ENCODE results near the gene CREB5. TPM values are rescaled to one million over a fixed set of nuclear protein-coding genes. Genes with fewer than 3 reads are reported as not detected.

The CREB5 gene
- total RNA-seq, 1 experiment from 2014 or later, result 2.1 TPM

DNA sequence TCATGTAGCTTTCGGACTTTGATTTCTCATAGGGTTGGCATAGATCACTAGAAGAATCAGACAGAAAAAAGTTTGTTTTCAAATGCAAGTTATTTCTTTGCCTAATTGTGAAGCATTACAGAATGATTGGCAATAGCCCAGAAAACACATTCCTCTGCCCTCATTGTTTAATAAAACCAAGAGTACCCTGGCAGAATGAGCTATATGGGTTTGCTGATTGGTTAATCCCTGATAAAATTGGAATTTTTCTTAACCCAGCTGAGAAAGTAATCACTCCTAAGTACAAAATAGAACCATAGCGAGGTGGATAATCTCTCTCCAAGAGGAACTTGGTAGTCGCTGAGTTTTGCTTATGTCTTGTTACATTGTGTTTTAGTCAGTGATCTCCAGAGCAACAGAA, 30.9 kb upstream of the CREB5 start:
- DNase-seq, result no peak
- TF ChIP-seq, protein P1, sequence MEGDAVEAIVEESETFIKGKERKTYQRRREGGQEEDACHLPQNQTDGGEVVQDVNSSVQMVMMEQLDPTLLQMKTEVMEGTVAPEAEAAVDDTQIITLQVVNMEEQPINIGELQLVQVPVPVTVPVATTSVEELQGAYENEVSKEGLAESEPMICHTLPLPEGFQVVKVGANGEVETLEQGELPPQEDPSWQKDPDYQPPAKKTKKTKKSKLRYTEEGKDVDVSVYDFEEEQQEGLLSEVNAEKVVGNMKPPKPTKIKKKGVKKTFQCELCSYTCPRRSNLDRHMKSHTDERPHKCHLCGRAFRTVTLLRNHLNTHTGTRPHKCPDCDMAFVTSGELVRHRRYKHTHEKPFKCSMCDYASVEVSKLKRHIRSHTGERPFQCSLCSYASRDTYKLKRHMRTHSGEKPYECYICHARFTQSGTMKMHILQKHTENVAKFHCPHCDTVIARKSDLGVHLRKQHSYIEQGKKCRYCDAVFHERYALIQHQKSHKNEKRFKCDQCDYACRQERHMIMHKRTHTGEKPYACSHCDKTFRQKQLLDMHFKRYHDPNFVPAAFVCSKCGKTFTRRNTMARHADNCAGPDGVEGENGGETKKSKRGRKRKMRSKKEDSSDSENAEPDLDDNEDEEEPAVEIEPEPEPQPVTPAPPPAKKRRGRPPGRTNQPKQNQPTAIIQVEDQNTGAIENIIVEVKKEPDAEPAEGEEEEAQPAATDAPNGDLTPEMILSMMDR (conservative IDR thresholded peaks at IDR 0.05), result no peak
- TF ChIP-seq EZH2 (IDR thresholded peaks at IDR 0.05; ENCODE audit: low read depth), result no peak
- H3K9me3 ChIP-seq (ENCODE audit: insufficient read depth, low read depth), result no peaks in the 10 kb centered on the region
- H3K27ac ChIP-seq, result no peak overlapping the region
- H4K20me1 ChIP-seq (ENCODE audit: insufficient read depth), result no peaks in the 10 kb centered on the region
- ChIA-PET CTCF (no interaction called here), POLR2A (ENCODE audit: unreplicated experiment) (no interaction called here)
- no peaks in the 10 kb centered on the region for H3K27me3 ChIP-seq (ENCODE audit: insufficient read depth, low read depth)
- no peak overlapping the region for H2AFZ ChIP-seq
- H3K4me3 ChIP-seq, result no peak overlapping the region
- no peak overlapping the region for H3K4me2 ChIP-seq
- no peaks in the 10 kb centered on the region for H3K9me2 ChIP-seq (ENCODE audit: insufficient read depth)
- no peaks in the 10 kb centered on the region for H3K79me2 ChIP-seq (ENCODE audit: low read depth)
- no peaks in the 10 kb centered on the region for H3K36me3 ChIP-seq (ENCODE audit: low read depth)
- peaks cover 13% of the 10 kb centered on the region; the same call in 1 of the 2 replicates for H3F3A ChIP-seq (ENCODE audit: insufficient read depth, low read depth)
- no TSS peak for BruUV-seq (replicated peaks)
- intact Hi-C loops (cut with micrococcal nuclease; ENCODE audit: unreplicated experiment), result no loop called here
- peaks cover 16% of the 10 kb centered on the region for H3K4me1 ChIP-seq (replicated peaks; ENCODE audit: insufficient read depth)

DNA sequence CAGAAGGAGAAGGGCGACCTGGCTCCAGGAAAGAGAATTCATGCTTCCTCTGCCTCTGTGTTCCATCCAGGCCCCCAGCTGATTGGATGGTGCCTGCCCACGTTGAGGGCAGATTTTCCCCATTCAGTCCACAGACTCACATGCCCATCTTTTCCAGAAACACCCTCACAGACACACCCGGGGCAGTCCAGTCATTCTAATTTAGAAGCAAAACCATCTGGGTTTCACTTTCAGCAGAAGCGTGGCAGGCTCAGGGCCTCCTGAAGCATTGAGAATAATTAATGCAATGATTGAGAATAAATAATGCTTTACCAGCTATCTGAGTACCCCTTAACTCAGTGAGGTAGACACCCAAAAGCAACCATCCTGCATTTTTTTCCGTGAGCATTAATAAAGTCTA, 30.2 kb upstream of the CREB5 start:
- ChIA-PET POLR2A (ENCODE audit: unreplicated experiment) (no interaction called here), CTCF (no interaction called here)
- H2AFZ ChIP-seq, result no peak overlapping the region
- no peaks in the 10 kb centered on the region for H3K79me2 ChIP-seq (ENCODE audit: low read depth)
- H3K9me2 ChIP-seq (ENCODE audit: insufficient read depth), result no peaks in the 10 kb centered on the region
- H3F3A ChIP-seq (ENCODE audit: insufficient read depth, low read depth), result peaks cover 13% of the 10 kb centered on the region; the same call in 1 of the 2 replicates
- H3K27me3 ChIP-seq (ENCODE audit: insufficient read depth, low read depth), result no peaks in the 10 kb centered on the region
- H3K9me3 ChIP-seq (ENCODE audit: insufficient read depth, low read depth), result no peaks in the 10 kb centered on the region
- no peaks in the 10 kb centered on the region for H3K36me3 ChIP-seq (ENCODE audit: low read depth)
- no peak for DNase-seq
- no peak overlapping the region for H3K4me3 ChIP-seq
- no peak overlapping the region for H3K27ac ChIP-seq
- H3K4me1 ChIP-seq (replicated peaks; ENCODE audit: insufficient read depth), result peaks cover 16% of the 10 kb centered on the region
- no peaks in the 10 kb centered on the region for H4K20me1 ChIP-seq (ENCODE audit: insufficient read depth)
- no TSS peak for BruUV-seq (replicated peaks)
- intact Hi-C loops (cut with micrococcal nuclease; ENCODE audit: unreplicated experiment), result no loop called here
- TF ChIP-seq, protein P1 (conservative IDR thresholded peaks at IDR 0.05), result no peak
- no peak for TF ChIP-seq EZH2 (IDR thresholded peaks at IDR 0.05; ENCODE audit: low read depth)
- H3K4me2 ChIP-seq, result no peak overlapping the region

DNA sequence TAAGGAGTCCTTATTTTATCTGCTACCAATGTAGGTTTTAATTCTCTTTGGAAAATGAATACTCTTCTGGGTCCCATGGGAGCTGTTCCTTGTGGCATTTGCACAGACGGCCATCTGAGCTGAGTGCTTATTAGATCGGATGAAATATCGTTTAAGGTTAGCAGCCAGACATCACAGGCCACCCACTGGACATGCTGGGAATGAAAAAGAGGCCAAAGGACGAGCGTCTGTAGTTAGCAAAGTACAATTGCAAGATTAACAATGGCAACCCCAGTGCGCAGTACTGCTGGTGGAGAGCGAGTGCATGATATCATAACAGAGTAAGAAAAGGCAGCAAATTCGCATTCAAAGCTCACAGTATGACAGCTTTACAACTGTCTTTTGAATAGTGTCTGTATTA, 28.3 kb upstream of the CREB5 start:
- H2AFZ ChIP-seq, result no peak overlapping the region
- peaks cover 5% of the 10 kb centered on the region for H3K4me1 ChIP-seq (replicated peaks; ENCODE audit: insufficient read depth)
- intact Hi-C loops (cut with micrococcal nuclease; ENCODE audit: unreplicated experiment), result no loop called here
- no TSS peak for BruUV-seq (replicated peaks)
- no peaks in the 10 kb centered on the region for H3K36me3 ChIP-seq (ENCODE audit: low read depth)
- POLR2A ChIA-PET (ENCODE audit: unreplicated experiment), result no interaction called here
- H3K9me2 ChIP-seq (ENCODE audit: insufficient read depth), result no peaks in the 10 kb centered on the region
- peaks cover 2% of the 10 kb centered on the region; the same call in 1 of the 2 replicates for H3F3A ChIP-seq (ENCODE audit: insufficient read depth, low read depth)
- no peaks in the 10 kb centered on the region for H3K9me3 ChIP-seq (ENCODE audit: insufficient read depth, low read depth)
- CTCF ChIA-PET, result no interaction called here
- no peak overlapping the region for H3K27ac ChIP-seq
- H3K4me3 ChIP-seq, result no peak overlapping the region
- H3K27me3 ChIP-seq (ENCODE audit: insufficient read depth, low read depth), result no peaks in the 10 kb centered on the region
- TF ChIP-seq, protein P1 (conservative IDR thresholded peaks at IDR 0.05), result no peak
- TF ChIP-seq EZH2 (IDR thresholded peaks at IDR 0.05; ENCODE audit: low read depth), result no peak
- DNase-seq, result no peak
- no peaks in the 10 kb centered on the region for H4K20me1 ChIP-seq (ENCODE audit: insufficient read depth)
- H3K79me2 ChIP-seq (ENCODE audit: low read depth), result no peaks in the 10 kb centered on the region
- H3K4me2 ChIP-seq, result no peak overlapping the region
